Stimulated activated naive CD8-positive, alpha-beta T cell treated with anti-CD3 and anti-CD28 coated beads, Interleukin-15, Interleukin-2, amounts not matched to agents 100 U/mL and 50 U/mL, for 24 hours (primary cell): ENCODE measurements around the gene MORC3.

Experiments
- ATAC-seq: fragments of 150-1000 bp; cut with Tn5 transposase; one replicate; pipeline ENCODE4 v1.10.0; 2021
- DNase-seq: peaks from one replicate; pipeline ENCODE4 v3.0.0; 2021

Gene MORC3

DNA sequence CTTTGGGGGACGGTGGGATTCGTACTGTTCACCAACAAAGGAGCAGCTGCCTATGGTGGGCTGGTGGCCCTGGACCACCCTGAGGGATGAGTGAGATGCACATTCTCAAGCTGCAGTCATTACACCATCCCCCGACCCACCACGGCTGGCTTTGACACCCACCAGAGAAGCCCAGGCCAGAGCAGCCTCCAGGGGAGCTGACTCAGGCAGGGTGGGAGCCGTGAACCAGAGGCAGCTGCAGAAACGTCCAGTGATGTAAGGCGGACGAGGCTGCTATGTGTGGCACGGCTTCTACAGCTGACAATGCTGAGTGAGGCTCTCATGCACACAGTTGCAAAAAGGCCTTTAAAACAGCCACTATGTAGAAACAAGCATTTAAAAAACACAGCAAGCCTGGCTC lies 105.3 kb downstream of the MORC3 start:
- DNase-seq = no peak
- no peak for ATAC-seq
